Fibroblast of skin of right quadriceps (primary cell): ENCODE data around the gene UPK1B.
"Not testable (repeated sequence)": the region's sequence is repeated elsewhere in the genome, so short reads cannot be mapped to it uniquely, and the experiment has no call there.

Experiments
- DNase-seq: peaks from one replicate; pipeline ENCODE4 v3.0.0-alpha.2; 2013

Gene UPK1B

DNA sequence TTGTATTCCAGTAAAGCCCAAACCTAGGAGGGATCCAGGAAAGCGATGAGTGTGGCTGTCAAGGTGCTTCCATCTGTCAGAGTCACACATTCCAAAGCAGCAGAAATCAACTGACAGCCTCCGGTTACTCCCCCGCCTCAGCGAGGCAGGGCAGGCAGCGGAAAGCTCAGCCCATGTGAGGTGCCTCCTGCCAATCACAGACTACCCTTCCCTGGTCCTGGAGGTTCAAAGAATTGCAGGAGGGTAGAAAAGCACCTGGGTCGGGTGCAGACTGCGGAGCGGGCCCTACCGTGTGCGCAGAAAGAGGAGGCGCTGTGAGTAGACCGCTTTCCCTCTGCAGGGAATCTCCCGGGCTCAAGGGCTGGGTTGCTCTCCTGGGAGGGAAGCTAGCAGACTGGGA is at the start of gene UPK1B:
UPK1B (plus strand) TSS at position 274 of the 400 bp plus-strand sequence. CDS start 13,144 bp downstream, outside the sequence.
- DNase-seq, result no peak

DNA sequence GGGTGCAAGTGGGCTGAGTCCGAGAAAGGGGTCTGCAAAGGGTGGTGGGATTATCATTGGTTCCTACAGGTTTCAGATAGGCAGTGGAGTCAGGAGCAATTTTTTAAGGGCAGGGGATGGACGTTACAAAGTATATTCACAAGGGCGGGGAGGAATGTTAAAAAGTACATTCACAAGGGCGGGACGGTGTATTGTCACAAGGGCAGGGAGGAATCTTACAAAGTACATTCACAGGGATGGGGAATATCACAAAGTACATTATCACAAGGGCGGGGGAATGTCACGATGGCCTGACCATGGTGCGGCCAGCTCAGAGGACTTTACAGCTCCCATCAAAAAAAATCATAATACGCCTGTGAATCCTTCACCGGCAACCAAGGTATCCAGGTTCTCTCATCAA is 48.1 kb upstream of the UPK1B start:
- no peak for DNase-seq

DNA sequence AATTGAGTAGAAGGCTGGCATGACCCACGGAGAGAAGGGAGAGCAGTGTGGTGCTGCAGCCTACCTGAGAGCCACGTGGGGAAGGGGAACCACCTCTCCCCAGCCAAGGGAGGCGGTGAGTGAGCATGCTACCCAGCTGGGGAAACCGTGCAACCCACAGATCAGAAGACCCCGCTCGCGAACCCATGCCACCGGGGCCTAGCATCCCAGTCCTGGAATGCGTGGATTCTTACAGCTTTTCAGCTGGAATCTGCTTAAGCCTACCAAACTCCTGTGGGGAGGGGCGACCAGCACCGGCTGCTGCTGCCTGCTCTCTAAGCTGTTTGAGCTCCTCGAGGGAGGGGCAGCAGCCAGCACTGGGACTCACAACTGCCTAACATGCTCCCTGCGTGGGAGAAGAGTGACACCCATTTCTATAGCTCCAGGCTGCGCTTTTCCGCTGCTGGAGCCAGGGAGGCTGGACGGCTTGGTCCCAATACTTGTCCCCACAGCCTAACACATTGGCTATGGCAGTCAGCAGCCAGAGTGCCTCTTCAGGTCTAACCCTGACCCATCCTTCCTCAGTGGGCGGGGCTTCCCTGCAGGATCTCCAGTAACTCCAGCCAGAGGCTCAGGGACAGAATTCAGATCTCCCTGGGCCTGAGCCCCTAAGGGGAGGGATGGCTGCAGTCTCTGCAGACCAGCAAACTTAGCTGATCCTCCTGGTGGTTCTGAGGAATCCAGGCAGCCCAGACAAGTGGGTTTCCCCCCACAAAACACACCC is 47.5 kb upstream of the UPK1B start:
- DNase-seq, result no peak

DNA sequence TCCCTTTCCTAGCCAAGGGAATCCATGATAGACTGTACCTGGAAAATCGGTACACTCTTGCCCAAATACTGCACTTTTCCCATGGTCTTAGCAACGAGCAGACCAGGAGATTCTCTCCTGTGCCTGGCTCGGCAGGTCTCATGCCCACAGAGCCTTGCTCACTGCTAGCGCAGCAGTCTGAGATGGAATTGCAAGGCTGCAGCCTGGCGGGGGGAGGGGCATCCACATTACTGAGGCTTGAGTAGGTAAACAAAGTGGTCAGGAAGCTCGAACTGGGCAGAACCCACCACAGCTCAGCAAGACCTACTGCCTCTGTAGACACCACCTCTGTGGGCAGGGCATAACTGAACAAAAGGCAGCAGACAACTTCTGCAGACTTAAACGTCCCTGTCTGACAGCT is 43.1 kb upstream of the UPK1B start:
- not testable (repeated sequence) for DNase-seq

DNA sequence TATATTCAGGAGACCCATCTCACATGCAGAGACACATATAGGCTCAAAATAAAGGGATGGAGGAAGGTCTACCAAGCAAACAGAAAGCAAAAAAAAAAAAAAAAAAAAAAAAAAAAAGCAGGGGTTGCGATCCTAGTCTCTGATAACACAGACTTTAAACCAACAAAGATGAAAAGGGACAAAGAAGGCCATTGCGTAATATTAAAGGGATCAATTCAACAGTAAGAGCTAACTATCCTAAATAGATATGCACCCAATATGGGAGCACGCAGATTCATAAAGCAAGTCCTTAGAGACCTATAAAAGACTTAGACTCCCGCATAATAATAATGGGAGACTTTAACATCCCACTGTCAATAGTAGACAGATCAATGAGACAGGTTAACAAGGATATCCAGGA is 41.1 kb upstream of the UPK1B start:
- not testable (repeated sequence) for DNase-seq

DNA sequence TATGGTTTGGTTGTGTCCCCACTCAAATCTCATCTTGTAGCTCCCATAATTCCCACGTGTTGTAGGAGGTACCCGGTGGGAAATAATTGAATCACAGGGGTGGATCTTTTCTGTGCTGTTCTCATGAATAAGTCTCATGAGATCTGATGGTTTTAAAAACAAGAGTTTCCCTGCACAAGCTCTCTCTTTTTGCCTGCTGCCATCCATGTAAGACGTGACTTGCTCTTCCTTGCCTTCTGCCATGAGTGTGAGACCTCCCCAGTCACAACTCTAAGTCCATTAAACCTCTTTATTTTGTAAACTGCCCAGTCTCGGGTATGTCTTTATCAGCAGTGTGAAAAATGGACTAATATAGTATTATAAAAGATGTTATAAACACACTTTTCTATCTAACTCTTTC is 34.0 kb upstream of the UPK1B start:
- DNase-seq, result not testable (repeated sequence)

DNA sequence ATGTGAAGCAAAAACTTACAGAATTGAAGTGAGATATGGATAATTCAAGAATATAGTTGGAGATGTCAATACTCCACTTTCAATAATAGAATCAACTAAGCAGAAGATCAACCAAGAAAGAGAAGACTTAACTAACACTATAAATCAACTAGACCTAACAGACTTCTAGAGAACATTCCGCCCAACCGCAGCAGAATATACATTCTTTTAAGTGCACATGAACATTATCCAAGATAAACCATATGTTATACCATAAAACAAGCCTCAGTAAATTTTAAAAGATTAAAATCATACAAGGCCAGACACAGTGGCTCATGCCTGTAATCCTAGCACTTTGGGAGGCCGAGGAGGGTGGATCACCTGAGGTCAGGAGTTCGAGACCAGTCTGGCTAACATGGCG is 32.9 kb upstream of the UPK1B start:
- DNase-seq, result peak; percentile 35

DNA sequence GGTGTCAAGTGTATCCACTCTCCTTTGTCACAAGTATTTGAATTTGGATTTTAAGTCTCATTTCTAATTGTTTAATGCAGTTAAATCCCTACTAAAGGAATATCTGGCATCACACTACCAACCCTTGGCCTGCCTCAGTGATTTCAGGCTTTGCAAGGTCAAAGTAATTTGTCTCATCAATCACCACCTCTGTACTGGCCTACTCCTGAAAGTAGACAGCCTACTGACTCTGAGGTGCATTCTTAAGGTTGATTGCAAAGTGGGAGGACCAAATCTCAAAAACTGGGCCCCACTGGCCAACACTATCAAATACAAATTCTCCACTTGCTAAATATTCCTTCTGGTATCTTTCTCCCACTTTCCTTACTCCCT is 28.3 kb upstream of the UPK1B start:
- DNase-seq, result no peak

DNA sequence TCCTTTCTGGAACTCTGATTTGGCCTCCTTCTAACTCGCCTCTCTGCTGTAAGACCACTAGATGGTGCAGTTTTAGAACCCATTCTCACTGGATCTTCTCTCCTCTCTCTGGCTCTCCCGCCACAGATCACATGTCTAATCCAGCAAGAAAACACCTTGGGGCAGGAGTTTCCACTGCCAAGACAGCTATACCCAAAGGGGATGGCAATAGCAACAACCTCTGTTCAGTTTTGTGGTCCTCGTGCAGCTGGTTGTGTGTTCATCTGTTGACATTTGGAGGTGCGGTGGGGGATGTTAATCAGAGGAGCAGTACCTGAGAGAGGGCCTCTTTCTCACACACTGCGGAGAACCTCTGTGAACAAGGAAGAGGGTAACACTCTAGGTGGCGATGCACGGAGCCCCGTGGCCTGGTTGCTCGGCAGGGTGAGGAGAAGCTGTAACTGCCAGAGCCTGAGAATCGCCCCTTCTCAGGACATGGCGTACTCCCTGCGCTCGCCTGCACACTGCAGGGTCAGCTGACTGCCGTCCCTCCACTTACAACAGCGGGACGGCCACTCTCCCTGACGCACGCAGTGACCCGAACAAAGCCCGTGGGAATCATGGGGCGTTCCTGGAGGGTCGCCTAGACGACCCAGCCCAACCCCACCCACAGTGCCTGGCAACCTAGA is 27.8 kb upstream of the UPK1B start, which contains the start of gene TEX55:
TEX55 (plus strand) TSS at position 666 of the 668 bp plus-strand sequence. CDS start 25 bp downstream, outside the sequence.
- peak; percentile 51 for DNase-seq

DNA sequence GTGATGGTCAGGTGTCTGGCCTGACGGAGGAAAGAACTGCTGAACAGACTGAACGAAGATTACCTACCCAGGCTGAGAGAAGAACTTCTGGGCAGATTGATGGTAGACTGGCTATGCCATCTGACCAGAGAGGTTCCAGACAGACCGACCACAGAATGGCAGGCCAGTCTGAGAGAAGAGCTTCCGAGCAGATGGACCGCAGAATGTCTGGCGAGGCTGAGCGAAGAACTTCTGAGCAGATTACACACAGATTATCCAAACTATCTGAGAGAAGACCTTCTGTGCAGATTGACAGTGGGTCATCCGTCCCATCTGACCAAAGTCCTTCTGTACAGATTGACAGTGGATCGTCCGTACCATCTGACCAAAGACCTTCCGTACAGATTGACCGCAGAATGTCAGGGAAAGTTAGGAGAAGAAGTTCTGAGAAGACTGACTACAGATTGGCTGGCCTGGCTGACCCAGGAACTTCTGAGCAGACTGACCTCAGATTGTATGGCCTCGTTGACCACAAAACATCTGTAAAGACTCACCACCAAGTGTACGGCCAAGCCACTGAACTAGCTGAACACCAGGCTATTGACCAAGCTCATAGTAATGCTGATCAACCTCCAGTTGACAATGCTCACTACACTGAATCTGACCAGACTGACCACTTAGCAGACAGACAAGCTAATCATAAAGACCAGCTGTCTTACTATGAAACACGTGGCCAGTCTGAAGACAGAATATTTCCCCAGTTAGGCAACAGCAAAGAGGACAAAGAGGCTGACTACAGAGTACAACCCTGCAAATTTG is 26.6 kb upstream of the UPK1B start:
- no peak for DNase-seq

DNA sequence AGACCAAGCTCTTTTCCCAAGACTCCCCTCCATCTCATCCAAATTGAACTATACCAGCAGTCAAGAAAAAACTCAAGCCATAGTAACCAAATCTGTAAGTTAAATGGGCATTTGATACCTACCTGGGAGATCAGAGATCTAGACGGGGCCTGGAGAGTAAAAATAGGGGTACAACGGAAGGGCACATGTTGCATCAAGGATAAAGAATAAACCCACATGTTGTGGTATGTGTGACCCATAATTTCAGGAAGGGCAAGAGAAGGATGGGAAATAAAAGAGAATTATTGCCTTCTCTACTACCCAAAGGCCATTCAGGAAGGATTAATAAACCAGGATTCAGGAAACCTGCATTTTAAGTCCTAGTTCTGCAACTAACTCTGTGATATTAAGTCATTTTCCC is 25.9 kb upstream of the UPK1B start:
- no peak for DNase-seq

DNA sequence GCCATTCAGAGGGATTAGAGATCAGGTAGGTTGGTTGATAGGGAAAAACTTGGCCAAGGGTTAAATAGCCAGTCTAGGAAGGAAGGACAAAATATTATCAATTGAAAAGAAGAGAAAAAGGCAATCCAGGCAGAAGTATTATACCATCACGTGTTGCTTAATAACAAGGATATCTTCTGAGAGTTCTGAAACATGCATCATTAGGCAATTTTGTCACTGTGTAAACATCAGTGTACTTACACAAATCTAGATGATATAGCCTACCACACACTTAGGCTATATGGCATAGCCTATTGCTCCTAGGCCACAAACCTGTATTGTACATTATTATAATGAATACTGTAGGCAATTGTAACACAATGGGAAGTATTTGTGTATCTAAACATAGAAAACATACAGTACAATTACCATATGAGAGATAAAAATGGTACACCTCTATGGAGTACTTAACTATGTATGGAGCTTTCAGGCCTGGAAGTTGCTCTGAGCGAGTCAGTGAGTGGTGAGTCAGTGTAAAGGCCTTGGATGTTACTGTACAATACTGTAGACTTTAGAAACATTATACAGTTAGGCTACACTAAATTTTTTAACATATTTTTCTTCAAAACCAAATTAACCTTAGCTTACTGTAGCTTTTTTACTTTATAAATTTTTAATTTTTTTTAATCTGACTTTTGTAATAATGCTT is 24.8 kb upstream of the UPK1B start:
- peak; percentile 66 for DNase-seq

DNA sequence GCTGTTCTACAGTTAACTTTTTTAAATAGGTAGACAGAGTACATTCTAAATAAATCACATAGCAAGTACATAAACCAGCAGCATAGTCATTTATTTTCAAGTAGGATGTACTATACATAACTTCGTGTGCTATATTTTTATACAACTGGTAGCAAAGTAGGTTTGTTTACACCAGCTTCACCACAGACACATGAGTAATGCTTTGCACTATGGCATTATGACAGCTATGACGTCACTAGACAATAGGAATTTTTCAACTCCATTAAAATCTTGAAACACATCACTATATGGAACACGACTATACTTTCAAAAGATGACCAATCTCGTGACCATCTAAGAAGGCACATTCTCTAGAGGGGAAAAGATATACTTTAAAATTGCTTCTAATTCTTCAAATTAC is 23.9 kb upstream of the UPK1B start:
- DNase-seq, result peak; percentile 71

DNA sequence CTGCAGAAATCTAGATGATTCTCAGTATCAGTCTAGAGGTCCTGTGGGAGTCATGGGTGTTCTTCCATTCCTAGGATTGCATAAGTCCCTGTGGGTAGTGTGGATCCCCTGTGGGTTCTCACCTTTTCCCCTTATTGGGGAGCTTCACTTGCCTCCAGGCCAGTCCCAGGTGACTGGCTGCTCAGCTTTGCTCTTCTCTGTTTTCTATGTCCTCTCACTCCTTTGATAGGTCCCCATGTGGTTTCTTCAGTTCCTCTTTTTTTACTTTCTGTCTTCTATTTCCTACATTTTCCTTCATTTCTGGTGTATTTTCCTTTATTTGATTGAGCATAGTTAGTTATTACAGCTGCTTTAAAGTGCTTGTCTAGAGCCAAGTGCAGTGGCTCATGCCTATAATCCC is 16.5 kb upstream of the UPK1B start:
- no peak for DNase-seq

DNA sequence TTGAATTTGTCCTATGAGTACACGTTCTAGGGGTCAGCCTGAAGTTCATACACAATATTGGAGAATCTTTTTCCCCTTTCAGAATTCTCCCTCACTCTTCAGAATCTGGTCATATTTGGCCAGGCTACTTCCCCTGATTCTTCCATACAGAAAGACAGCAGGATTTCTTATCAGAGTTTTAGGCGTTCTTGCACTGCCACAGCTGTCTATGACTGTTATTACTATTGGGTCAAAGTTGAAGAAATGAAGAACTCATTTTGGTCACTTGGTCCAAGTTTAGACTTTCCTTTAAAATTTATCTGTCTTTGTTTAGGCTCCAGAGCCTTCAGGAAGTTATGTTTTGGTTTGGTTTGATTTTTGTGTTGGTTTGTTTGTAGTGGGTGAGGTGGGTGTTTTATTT is 15.4 kb upstream of the UPK1B start:
- DNase-seq, result no peak

DNA sequence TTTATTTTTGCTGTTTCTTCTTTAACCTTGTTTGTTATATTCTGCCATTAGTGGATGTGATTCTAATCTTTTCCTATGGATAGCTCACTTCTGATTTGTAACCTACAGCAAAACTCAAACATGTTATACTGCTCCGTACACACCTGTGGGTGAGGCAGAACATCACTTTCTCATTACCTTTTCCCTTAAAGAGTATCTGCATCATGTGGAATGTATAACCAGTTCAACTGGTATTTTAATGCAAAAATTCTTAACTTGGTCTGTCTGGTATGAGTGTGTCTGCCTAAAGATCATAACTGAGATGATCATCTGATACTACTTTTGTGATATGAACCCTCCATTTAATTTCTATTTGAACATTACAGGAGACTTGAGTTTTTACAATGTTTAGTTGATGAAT is 13.0 kb upstream of the UPK1B start:
- DNase-seq, result no peak

DNA sequence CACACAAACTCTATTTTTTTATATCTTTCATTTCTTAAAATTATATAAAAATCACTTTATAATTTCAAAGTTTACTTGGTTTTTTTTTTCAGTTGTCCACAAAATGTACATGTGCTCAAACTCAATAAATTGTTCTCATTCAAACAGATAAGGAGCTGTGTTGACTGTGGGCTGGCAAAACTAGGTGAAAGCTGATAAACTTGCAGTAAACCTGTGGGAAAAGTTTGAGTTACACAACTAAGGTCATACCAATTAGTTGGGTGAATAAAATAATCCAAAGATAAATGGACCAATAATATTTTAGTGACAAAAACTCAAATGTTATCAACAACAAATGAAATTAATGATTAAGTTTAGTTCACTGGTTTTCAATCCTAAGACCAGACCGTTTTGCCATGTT is 12.6 kb upstream of the UPK1B start:
- no peak for DNase-seq

DNA sequence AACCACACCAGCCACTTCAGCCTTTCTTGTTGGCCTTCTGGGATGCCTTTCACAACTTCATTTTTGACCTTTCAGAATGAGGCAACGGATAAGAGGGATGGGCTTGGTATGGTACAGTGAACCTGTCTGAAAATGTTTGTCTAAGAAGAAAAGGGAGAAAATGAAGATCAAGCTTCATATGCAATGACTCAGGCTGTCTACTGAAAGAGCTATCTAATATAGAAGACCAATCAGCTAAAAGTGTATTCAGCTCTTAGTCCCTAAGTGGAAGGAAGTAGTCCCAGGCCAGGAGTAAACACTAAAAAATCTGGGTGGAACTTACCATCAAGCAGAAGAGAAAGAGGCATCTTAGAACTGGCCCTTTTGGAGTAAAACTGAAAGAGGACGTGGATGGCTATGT is 12.2 kb upstream of the UPK1B start:
- DNase-seq, result no peak

DNA sequence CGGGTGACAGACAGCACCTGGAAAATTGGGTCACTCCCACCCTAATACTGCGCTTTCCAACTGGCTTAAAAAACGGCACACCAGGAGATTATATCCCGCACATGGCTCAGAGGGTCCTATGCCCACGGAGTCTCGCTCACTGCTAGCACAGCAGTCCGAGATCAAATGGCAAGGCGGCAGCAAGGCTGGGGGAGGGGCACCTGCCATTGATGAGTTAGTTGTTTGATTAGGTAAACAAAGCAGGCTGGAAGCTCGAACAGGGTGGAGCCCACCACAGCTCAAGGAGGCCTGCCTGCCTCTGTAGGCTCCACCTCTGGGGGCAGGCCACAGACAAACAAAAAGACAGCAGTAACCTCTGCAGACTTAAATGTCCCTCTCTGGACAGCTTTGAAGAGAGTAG is 8.7 kb upstream of the UPK1B start:
- DNase-seq, result not testable (repeated sequence)

DNA sequence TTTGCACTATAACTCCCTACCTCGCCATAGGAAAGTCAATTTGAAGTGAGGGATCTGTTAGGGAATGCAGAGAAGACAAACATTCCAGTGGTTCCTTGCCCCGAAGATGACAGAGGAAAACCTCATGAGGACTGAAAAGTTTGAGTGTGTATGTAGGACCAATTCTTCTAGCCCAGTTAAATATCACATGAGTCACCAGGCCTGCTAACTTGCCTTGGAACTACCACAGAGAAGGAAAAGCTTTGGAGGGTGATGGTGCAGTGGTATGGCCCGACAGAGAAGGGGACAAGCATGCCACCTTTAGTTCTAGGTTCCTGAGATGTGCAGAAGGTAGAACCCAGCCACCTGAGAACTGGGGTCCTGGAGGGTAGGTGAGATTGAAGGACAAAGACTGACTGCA is 2.6 kb upstream of the UPK1B start:
- DNase-seq, result no peak

DNA sequence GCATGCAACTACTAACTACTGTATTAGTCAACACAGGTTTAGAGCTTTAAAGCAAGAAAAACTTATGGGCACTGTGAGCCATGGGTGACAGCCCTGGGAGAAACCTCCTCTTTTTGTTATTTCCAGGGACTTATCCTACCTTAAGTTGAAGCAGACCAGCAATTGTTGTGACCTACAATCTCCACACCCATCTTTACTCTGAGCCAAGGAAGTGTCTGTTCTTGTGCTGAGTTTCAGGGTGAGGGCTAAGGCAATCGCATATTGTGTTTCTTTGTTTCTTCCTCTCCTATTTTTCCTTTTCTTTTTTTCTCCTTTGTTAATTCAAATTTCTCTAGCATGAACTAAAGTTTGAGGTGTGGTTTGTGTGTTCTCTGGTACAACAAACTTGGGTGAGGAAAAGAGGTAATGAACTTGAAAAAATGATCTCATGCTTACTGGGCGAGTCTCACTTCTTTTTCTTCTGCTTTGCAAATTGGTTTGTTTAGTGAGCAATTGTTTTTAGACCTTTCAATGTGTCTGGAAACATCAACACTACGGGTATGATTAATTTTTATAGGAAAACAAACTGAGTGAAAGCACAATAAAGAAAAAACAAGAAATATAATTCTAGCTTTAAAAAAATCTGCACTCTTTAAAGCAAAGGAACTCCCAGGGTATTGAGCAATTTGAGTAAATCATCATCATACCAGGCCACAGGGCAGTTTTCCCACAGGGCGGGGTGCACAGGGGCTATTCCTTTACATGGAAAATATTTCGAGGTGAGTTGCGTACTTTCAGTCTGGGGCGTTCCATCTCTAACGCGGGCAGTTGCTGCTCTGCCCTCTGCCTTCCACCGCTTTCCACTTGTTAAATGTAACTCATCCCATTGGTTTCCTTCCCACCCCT is 2.7 kb downstream of the UPK1B start:
- DNase-seq, result peak; percentile 19

DNA sequence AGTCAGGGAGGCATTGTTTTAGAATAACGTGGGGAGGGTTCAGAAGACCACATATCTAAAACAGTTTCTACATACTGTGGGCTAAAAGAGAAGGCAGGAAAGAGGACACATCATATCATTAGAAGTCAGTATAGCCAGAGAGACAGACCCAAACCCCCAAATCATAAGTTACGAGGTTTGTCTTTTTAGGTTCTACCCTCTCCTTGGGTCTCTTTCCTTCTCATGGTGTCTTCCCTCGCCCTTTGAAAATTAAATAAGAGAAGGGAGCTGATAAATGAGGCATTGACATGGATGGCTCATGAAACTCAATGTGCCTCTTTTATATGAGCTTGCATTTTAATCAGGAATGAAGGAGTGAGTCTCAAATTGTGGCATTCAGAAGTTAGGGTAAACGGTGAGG is 3.4 kb downstream of the UPK1B start:
- DNase-seq, result no peak
